Mucosa of rectum (tissue), 2 donors: ENCODE data around the gene STK39.

ENCODE experiments used
- H3K27ac ChIP-seq, 2 donors: one replicate each; pipeline ENCODE4 v1.7.0; 2013; ENCODE audit warnings: inconsistent platforms in 2 of 2, low read depth in 2 of 2, low read length in 2 of 2
- H3K27me3 ChIP-seq, 2 donors: one replicate each; pipeline ENCODE4 v1.7.0; 2013; ENCODE audit warnings: low read length in 2 of 2; ENCODE audit not compliant: control insufficient read depth in 2 of 2, insufficient read depth in 2 of 2
- H3K36me3 ChIP-seq, 2 donors: one replicate each; pipeline ENCODE4 v1.7.0; 2013; ENCODE audit warnings: low read length in 2 of 2; ENCODE audit not compliant: control insufficient read depth in 2 of 2, insufficient read depth in 2 of 2
- H3K4me1 ChIP-seq, 2 donors: one replicate each; pipeline ENCODE4 v1.7.0; 2013; ENCODE audit warnings: low read length in 2 of 2, mild to moderate bottlenecking in 1 of 2; ENCODE audit not compliant: control insufficient read depth in 2 of 2, insufficient read depth in 2 of 2
- H3K4me3 ChIP-seq, 2 donors: one replicate each; pipeline ENCODE4 v1.7.0; 2013; ENCODE audit warnings: low read length in 2 of 2
- H3K9ac ChIP-seq, 2 donors: one replicate each; pipeline ENCODE4 v1.7.0; 2013; ENCODE audit warnings: low read length in 2 of 2, low read depth in 1 of 2, mild to moderate bottlenecking in 1 of 2
- H3K9me3 ChIP-seq, 2 donors: one replicate each; pipeline ENCODE4 v1.7.0; 2013; ENCODE audit warnings: low read length in 2 of 2; ENCODE audit not compliant: control insufficient read depth in 2 of 2
- donor health status: healthy.
- donor health status: Normal muscosa, but diverticular disease.

Gene STK39

GRCh38 chr2:167942366-167943081 is 304.9 kb downstream of the STK39 start:
- no peaks in the 10 kb centered on the region for H3K4me1 ChIP-seq
- no peak overlapping the region for H3K9ac ChIP-seq
- no peaks in the 10 kb centered on the region for H3K27me3 ChIP-seq
- H3K36me3 ChIP-seq, result no peaks in the 10 kb centered on the region
- no peak overlapping the region for H3K27ac ChIP-seq
- H3K4me3 ChIP-seq, result no peak overlapping the region
- H3K9me3 ChIP-seq, result no peaks in the 10 kb centered on the region

- Histone ChIP-seq H3K36me3 (no peaks in the 10 kb centered on the region), H3K4me1 (no peaks in the 10 kb centered on the region), H3K4me3 (no peak overlapping the region), H3K27me3 (no peaks in the 10 kb centered on the region), H3K9me3 (no peaks in the 10 kb centered on the region), H3K27ac (no peak overlapping the region), H3K9ac (no peak overlapping the region)
Measured at GRCh38 chr2:167941604-167942003, 305.8 kb downstream of the STK39 start.

- Histone ChIP-seq H3K27me3 (no peaks in the 10 kb centered on the region), H3K36me3 (no peaks in the 10 kb centered on the region), H3K4me3 (no peak overlapping the region), H3K9me3 (no peaks in the 10 kb centered on the region), H3K27ac (no peak overlapping the region), H3K9ac (no peak overlapping the region), H3K4me1 (no peaks in the 10 kb centered on the region)
Measured at GRCh38 chr2:167940734-167941507, 306.5 kb downstream of the STK39 start.

- H3K27me3 ChIP-seq, result no peaks in the 10 kb centered on the region
- no peak overlapping the region for H3K9ac ChIP-seq
- no peaks in the 10 kb centered on the region for H3K4me1 ChIP-seq
- no peaks in the 10 kb centered on the region for H3K9me3 ChIP-seq
- no peaks in the 10 kb centered on the region for H3K36me3 ChIP-seq
- no peak overlapping the region for H3K4me3 ChIP-seq
- H3K27ac ChIP-seq, result no peak overlapping the region
Measured at GRCh38 chr2:167940346-167940725, 307.1 kb downstream of the STK39 start.

- no peaks in the 10 kb centered on the region for H3K27me3 ChIP-seq
- H3K4me1 ChIP-seq, result no peaks in the 10 kb centered on the region
- no peaks in the 10 kb centered on the region for H3K36me3 ChIP-seq
- no peak overlapping the region for H3K4me3 ChIP-seq
- H3K9ac ChIP-seq, result no peak overlapping the region
- no peaks in the 10 kb centered on the region for H3K9me3 ChIP-seq
- no peak overlapping the region for H3K27ac ChIP-seq
Measured at GRCh38 chr2:167939514-167940345, 307.7 kb downstream of the STK39 start.

GRCh38 chr2:167937403-167937802 is 310.0 kb downstream of the STK39 start:
- Histone ChIP-seq H3K36me3 (no peaks in the 10 kb centered on the region), H3K4me3 (no peak overlapping the region), H3K27me3 (no peaks in the 10 kb centered on the region), H3K9ac (no peak overlapping the region), H3K9me3 (no peaks in the 10 kb centered on the region), H3K4me1 (no peaks in the 10 kb centered on the region), H3K27ac (no peak overlapping the region)

GRCh38 chr2:167935803-167936110 is 311.6 kb downstream of the STK39 start:
- no peaks in the 10 kb centered on the region for H3K4me1 ChIP-seq
- no peaks in the 10 kb centered on the region for H3K9me3 ChIP-seq

GRCh38 chr2:167933097-167933814 is 314.1 kb downstream of the STK39 start:
- Histone ChIP-seq H3K27ac (no peak overlapping the region), H3K9ac (no peak overlapping the region), H3K4me3 (no peak overlapping the region), H3K27me3 (no peaks in the 10 kb centered on the region), H3K36me3 (no peaks in the 10 kb centered on the region), H3K4me1 (no peaks in the 10 kb centered on the region), H3K9me3 (no peaks in the 10 kb centered on the region)

More at GRCh38 chr2:167935803-167936110, 311.6 kb downstream of the STK39 start:
- no peaks in the 10 kb centered on the region for H3K27me3 ChIP-seq
- no peak overlapping the region for H3K27ac ChIP-seq
- H3K9ac ChIP-seq, result no peak overlapping the region
- H3K36me3 ChIP-seq, result no peaks in the 10 kb centered on the region
- no peak overlapping the region for H3K4me3 ChIP-seq

- H3K4me1 ChIP-seq, result no peaks in the 10 kb centered on the region
- H3K9ac ChIP-seq, result no peak overlapping the region
- no peak overlapping the region for H3K4me3 ChIP-seq
- no peaks in the 10 kb centered on the region for H3K27me3 ChIP-seq
- H3K9me3 ChIP-seq, result no peaks in the 10 kb centered on the region
- H3K36me3 ChIP-seq, result no peaks in the 10 kb centered on the region
- H3K27ac ChIP-seq, result no peak overlapping the region
Measured at GRCh38 chr2:167932123-167932693, 315.2 kb downstream of the STK39 start.
